Measurements from ENCODE around the gene PRLR. TPM values are rescaled to one million over a fixed set of nuclear protein-coding genes. Genes with fewer than 3 reads are reported as not detected.

The PRLR gene
- total and polyA plus RNA-seq, 11 donors = 0.08 to 2.2 (median 0.57) TPM

- no peaks in the 10 kb centered on the region for H3K36me3 ChIP-seq
- ATAC-seq = no peak
- no peaks in the 10 kb centered on the region for H3K27me3 ChIP-seq
- intact Hi-C loops (cut with DNase I) = loop anchor here in 1 of 10 donors (10.0 kb wide), 1 partner anchor 89 kb away; no protein-coding TSS in a partner anchor
- no peaks in the 10 kb centered on the region for H3K4me1 ChIP-seq
- H3K9me3 ChIP-seq = no peaks in the 10 kb centered on the region
- DNase-seq = no peak
- 80 to 83% (median 80%) methylated on average over 3 of the region's 3 CpGs for WGBS, 4 donors
- H3K4me3 ChIP-seq = no peak overlapping the region
- no peak overlapping the region for H3K27ac ChIP-seq
- TF ChIP-seq POLR2A (IDR thresholded peaks at IDR 0.05) (no peak), CTCF (IDR thresholded peaks at IDR 0.05) (no peak)
Measured at GRCh38 chr5:35095366-35095765, 134.9 kb downstream of the PRLR start.

GRCh38 chr5:35094948-35095347 is 135.3 kb downstream of the PRLR start:
- intact Hi-C loops (cut with DNase I) = loop anchor here in 3 of 10 donors (5.0 to 10.0 kb wide), 2 partner anchors 90 to 832 kb away; no protein-coding TSS in a partner anchor
- no peaks in the 10 kb centered on the region for H3K27me3 ChIP-seq
- no peaks in the 10 kb centered on the region for H3K4me1 ChIP-seq
- H3K36me3 ChIP-seq = no peaks in the 10 kb centered on the region
- ATAC-seq (no peak), DNase-seq (no peak)
- H3K4me3 ChIP-seq = no peak overlapping the region
- 69 to 82% (median 79%) methylated on average over 3 of the region's 3 CpGs for WGBS, 4 donors
- H3K27ac ChIP-seq = no peak overlapping the region
- H3K9me3 ChIP-seq = no peaks in the 10 kb centered on the region
- TF ChIP-seq CTCF (IDR thresholded peaks at IDR 0.05) (no peak), POLR2A (IDR thresholded peaks at IDR 0.05) (no peak)

- intact Hi-C loops (cut with DNase I) = loop anchor here in 3 of 10 donors (2.0 to 10.0 kb wide), 3 partner anchors 64 to 835 kb away; no protein-coding TSS in a partner anchor
- Histone ChIP-seq H3K27me3 (no peaks in the 10 kb centered on the region), H3K9me3 (no peaks in the 10 kb centered on the region), H3K4me3 (no peak overlapping the region), H3K27ac (no peak overlapping the region), H3K4me1 (no peaks in the 10 kb centered on the region), H3K36me3 (no peaks in the 10 kb centered on the region)
- ATAC-seq (no peak), DNase-seq (no peak)
- WGBS, 4 donors = 83 to 93% (median 90%) methylated on average over 2 of the region's 2 CpGs
- TF ChIP-seq CTCF (IDR thresholded peaks at IDR 0.05) (no peak), POLR2A (IDR thresholded peaks at IDR 0.05) (no peak)
Measured at GRCh38 chr5:35092703-35093102, 137.6 kb downstream of the PRLR start.

GRCh38 chr5:35091704-35092103 is 138.6 kb downstream of the PRLR start:
- intact Hi-C loops (cut with DNase I) = loop anchor here in 3 of 10 donors (2.0 to 10.0 kb wide), 3 partner anchors 65 to 836 kb away; no protein-coding TSS in a partner anchor
- ATAC-seq (no peak), DNase-seq (no peak)
- 79 to 83% (median 82%) methylated on average over 5 of the region's 5 CpGs for WGBS, 4 donors
- no peak for TF ChIP-seq CTCF (IDR thresholded peaks at IDR 0.05)
- no peak for TF ChIP-seq POLR2A (IDR thresholded peaks at IDR 0.05)
- H3K27ac ChIP-seq = no peak overlapping the region
- H3K4me1 ChIP-seq = no peaks in the 10 kb centered on the region
- H3K4me3 ChIP-seq = no peak overlapping the region
- H3K36me3 ChIP-seq = no peaks in the 10 kb centered on the region
- H3K27me3 ChIP-seq = no peaks in the 10 kb centered on the region
- no peaks in the 10 kb centered on the region for H3K9me3 ChIP-seq

Measured in heart left ventricle (tissue), 16 donors.